Measurements from ENCODE around the gene MDFIC2. TPM values are rescaled to one million over a fixed set of nuclear protein-coding genes. Genes with fewer than 3 reads are reported as not detected.

The MDFIC2 gene
- total and polyA plus RNA-seq, 5 experiments from 2014 or later = not detected

GRCh38 chr3:70201975-70202374 is 110.5 kb downstream of the MDFIC2 start:
- H3K4me3 Mint-ChIP-seq = no peak overlapping the region
- ATAC-seq = no peak
- POLR2A ChIA-PET = no interaction called here
- H3K27me3 Mint-ChIP-seq = peaks cover 4 to 21% (median 12%) of the 10 kb centered on the region in 5 donors
- H3K4me1 Mint-ChIP-seq = no peaks in the 10 kb centered on the region
- no peak overlapping the region for H3K27ac Mint-ChIP-seq
- peaks cover 0 to 10% (median 0%) of the 10 kb centered on the region in 9 donors for H3K9me3 Mint-ChIP-seq
- no peaks in the 10 kb centered on the region for H3K36me3 Mint-ChIP-seq
- no peak for DNase-seq

- Mint-ChIP-seq H3K27me3 (peaks cover 0 to 10% (median 2%) of the 10 kb centered on the region in 5 donors), H3K4me3 (no peak overlapping the region), H3K9me3 (peaks cover 0 to 5% (median 0%) of the 10 kb centered on the region in 9 donors), H3K36me3 (no peaks in the 10 kb centered on the region), H3K4me1 (no peaks in the 10 kb centered on the region), H3K27ac (no peak overlapping the region)
- POLR2A ChIA-PET = no interaction called here
- no peak for DNase-seq
- no peak for ATAC-seq
Observed at GRCh38 chr3:70189884-70190473, 122.5 kb downstream of the MDFIC2 start.

- Mint-ChIP-seq H3K4me3 (no peak overlapping the region), H3K27ac (no peak overlapping the region), H3K36me3 (no peaks in the 10 kb centered on the region), H3K4me1 (no peaks in the 10 kb centered on the region), H3K9me3 (peaks cover 0 to 5% (median 0%) of the 10 kb centered on the region in 9 donors), H3K27me3 (peaks cover 0 to 26% (median 4%) of the 10 kb centered on the region in 5 donors)
- ATAC-seq (no peak), DNase-seq (no peak)
- POLR2A ChIA-PET = no interaction called here
Observed at GRCh38 chr3:70186221-70186620, 126.2 kb downstream of the MDFIC2 start.

- POLR2A ChIA-PET = no interaction called here
- peaks cover 0 to 26% (median 4%) of the 10 kb centered on the region in 5 donors for H3K27me3 Mint-ChIP-seq
- H3K4me1 Mint-ChIP-seq = no peaks in the 10 kb centered on the region
- no peak overlapping the region for H3K27ac Mint-ChIP-seq
- DNase-seq (no peak), ATAC-seq (no peak)
- H3K36me3 Mint-ChIP-seq = no peaks in the 10 kb centered on the region
- no peak overlapping the region for H3K4me3 Mint-ChIP-seq
- peaks cover 0 to 5% (median 0%) of the 10 kb centered on the region in 9 donors for H3K9me3 Mint-ChIP-seq
Observed at GRCh38 chr3:70185661-70186060, 126.8 kb downstream of the MDFIC2 start.

GRCh38 chr3:70183781-70184504 is 128.5 kb downstream of the MDFIC2 start:
- Mint-ChIP-seq H3K4me1 (peaks cover 0 to 2% (median 0%) of the 10 kb centered on the region in 4 donors), H3K36me3 (no peaks in the 10 kb centered on the region), H3K4me3 (no peak overlapping the region), H3K27ac (no peak overlapping the region), H3K27me3 (peaks cover 0 to 26% (median 5%) of the 10 kb centered on the region in 5 donors), H3K9me3 (peaks cover 0 to 6% (median 0%) of the 10 kb centered on the region in 9 donors)
- no peak for DNase-seq
- ATAC-seq = no peak
- POLR2A ChIA-PET = no interaction called here

GRCh38 chr3:70182166-70182565 is 130.3 kb downstream of the MDFIC2 start:
- Mint-ChIP-seq H3K27me3 (peaks cover 0 to 26% (median 5%) of the 10 kb centered on the region in 5 donors), H3K9me3 (peaks cover 0 to 4% (median 0%) of the 10 kb centered on the region in 9 donors), H3K4me1 (peaks cover 0 to 2% (median 0%) of the 10 kb centered on the region in 4 donors), H3K27ac (no peak overlapping the region), H3K4me3 (no peak overlapping the region), H3K36me3 (no peaks in the 10 kb centered on the region)
- DNase-seq (no peak), ATAC-seq (no peak)
- POLR2A ChIA-PET = no interaction called here

GRCh38 chr3:70180664-70181063 is 131.8 kb downstream of the MDFIC2 start:
- POLR2A ChIA-PET = no interaction called here
- H3K27ac Mint-ChIP-seq = no peak overlapping the region
- H3K27me3 Mint-ChIP-seq = peaks cover 0 to 30% (median 8%) of the 10 kb centered on the region in 5 donors
- H3K4me1 Mint-ChIP-seq = peaks cover 0 to 2% (median 0%) of the 10 kb centered on the region in 4 donors
- no peaks in the 10 kb centered on the region for H3K36me3 Mint-ChIP-seq
- H3K4me3 Mint-ChIP-seq = no peak overlapping the region
- no peak for DNase-seq
- ATAC-seq = no peak
- H3K9me3 Mint-ChIP-seq = peaks cover 0 to 4% (median 0%) of the 10 kb centered on the region in 9 donors

- H3K4me3 Mint-ChIP-seq = no peak overlapping the region
- POLR2A ChIA-PET = no interaction called here
Observed at GRCh38 chr3:70179111-70179510, 133.3 kb downstream of the MDFIC2 start.

GRCh38 chr3:70177881-70178645 is 134.4 kb downstream of the MDFIC2 start:
- H3K27ac Mint-ChIP-seq = no peak overlapping the region
- POLR2A ChIA-PET = no interaction called here
- DNase-seq = no peak
- H3K27me3 Mint-ChIP-seq = peaks cover 0 to 29% (median 9%) of the 10 kb centered on the region in 5 donors
- no peak overlapping the region for H3K4me3 Mint-ChIP-seq
- ATAC-seq = no peak
- peaks cover 0 to 2% (median 0%) of the 10 kb centered on the region in 4 donors for H3K4me1 Mint-ChIP-seq
- no peaks in the 10 kb centered on the region for H3K36me3 Mint-ChIP-seq
- H3K9me3 Mint-ChIP-seq = peaks cover 0 to 4% (median 0%) of the 10 kb centered on the region in 9 donors

More at GRCh38 chr3:70179111-70179510, 133.3 kb downstream of the MDFIC2 start:
- Mint-ChIP-seq H3K36me3 (no peaks in the 10 kb centered on the region), H3K27me3 (peaks cover 0 to 40% (median 9%) of the 10 kb centered on the region in 5 donors), H3K9me3 (peaks cover 0 to 4% (median 0%) of the 10 kb centered on the region in 9 donors), H3K27ac (no peak overlapping the region), H3K4me1 (peaks cover 0 to 2% (median 0%) of the 10 kb centered on the region in 4 donors)
- no peak for ATAC-seq
- no peak for DNase-seq

- ATAC-seq (no peak), DNase-seq (no peak)
- no peaks in the 10 kb centered on the region for H3K36me3 Mint-ChIP-seq
- peaks cover 0 to 4% (median 0%) of the 10 kb centered on the region in 9 donors for H3K9me3 Mint-ChIP-seq
- H3K4me1 Mint-ChIP-seq = peaks cover 0 to 2% (median 0%) of the 10 kb centered on the region in 4 donors
- H3K27me3 Mint-ChIP-seq = peaks cover 0 to 24% (median 8%) of the 10 kb centered on the region in 5 donors
- H3K27ac Mint-ChIP-seq = no peak overlapping the region
- no peak overlapping the region for H3K4me3 Mint-ChIP-seq
- POLR2A ChIA-PET = no interaction called here
Observed at GRCh38 chr3:70176224-70176623, 136.2 kb downstream of the MDFIC2 start.

GRCh38 chr3:70156808-70157207 is 155.6 kb downstream of the MDFIC2 start:
- DNase-seq (no peak), ATAC-seq (no peak)
- Mint-ChIP-seq H3K4me1 (no peaks in the 10 kb centered on the region), H3K27ac (no peak overlapping the region), H3K36me3 (no peaks in the 10 kb centered on the region), H3K9me3 (peaks cover 0 to 8% (median 0%) of the 10 kb centered on the region in 9 donors), H3K4me3 (no peak overlapping the region), H3K27me3 (peaks cover 3 to 24% (median 3%) of the 10 kb centered on the region in 5 donors)
- POLR2A ChIA-PET = no interaction called here

- peaks cover 0 to 3% (median under 1%) of the 10 kb centered on the region in 9 donors for H3K9me3 Mint-ChIP-seq
- POLR2A ChIA-PET = no interaction called here
- H3K4me1 Mint-ChIP-seq = no peaks in the 10 kb centered on the region
- ATAC-seq (no peak), DNase-seq (no peak)
- no peaks in the 10 kb centered on the region for H3K36me3 Mint-ChIP-seq
- H3K27ac Mint-ChIP-seq = no peak overlapping the region
- H3K4me3 Mint-ChIP-seq = no peak overlapping the region
- peaks cover 1 to 18% (median 3%) of the 10 kb centered on the region in 5 donors for H3K27me3 Mint-ChIP-seq
Observed at GRCh38 chr3:70150599-70150998, 161.8 kb downstream of the MDFIC2 start.
